ENCODE results near the gene UNCX. TPM values are rescaled to one million over a fixed set of nuclear protein-coding genes. Genes with fewer than 3 reads are reported as not detected.

Gene UNCX
- total RNA-seq, 2 experiments from 2014 or later, result not detected

DNA sequence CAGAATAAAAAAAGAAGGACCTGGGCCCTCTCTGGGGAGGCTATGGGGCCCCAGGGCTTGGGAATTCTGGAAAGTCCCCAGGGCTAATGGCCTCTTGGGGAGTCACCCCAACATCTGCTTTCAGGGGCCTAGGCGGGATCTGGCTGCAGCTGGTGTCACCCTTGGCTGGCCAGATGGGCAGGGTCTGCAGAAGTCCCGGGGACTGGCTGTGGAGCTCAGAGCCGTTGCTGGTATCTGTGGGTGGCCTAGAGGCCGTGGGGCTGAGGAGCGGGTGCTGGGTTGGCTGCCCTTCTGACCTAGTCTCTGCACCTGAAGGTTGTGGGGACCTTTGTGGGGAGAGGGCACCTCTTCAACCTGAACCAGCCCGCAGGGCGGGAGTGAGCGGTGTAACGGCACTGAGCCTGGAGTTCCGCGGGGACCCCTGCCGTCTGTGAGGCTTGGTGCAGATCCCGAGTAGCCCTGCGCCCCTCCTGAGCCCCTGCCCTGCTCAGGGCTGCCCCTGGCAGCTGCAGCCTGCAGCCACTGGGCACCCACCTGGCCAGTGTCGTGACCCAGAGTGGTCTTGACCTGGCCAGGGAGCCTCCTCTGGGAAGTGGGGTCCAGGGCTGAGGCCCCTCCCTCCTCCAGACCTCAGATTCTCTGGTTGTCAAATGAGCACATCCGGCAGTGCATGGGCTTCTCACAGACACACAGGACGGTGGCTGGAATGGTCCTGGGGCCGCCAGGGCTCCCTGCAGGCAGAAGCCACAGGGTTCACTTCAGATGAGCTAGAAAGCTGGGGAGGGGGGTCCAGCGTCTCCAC, 51.5 kb downstream of the UNCX start:
- POLR2A ChIA-PET, result no interaction called here
- DNase-seq (no peak), ATAC-seq (no peak)
- Mint-ChIP-seq H3K27ac (no peak overlapping the region), H3K4me1 (ENCODE audit: low read depth) (no peaks in the 10 kb centered on the region), H3K4me3 (no peak overlapping the region), H3K27me3 (no peaks in the 10 kb centered on the region), H3K9me3 (no peaks in the 10 kb centered on the region), H3K36me3 (ENCODE audit: low read depth) (no peaks in the 10 kb centered on the region)
- TF ChIP-seq, protein P1, sequence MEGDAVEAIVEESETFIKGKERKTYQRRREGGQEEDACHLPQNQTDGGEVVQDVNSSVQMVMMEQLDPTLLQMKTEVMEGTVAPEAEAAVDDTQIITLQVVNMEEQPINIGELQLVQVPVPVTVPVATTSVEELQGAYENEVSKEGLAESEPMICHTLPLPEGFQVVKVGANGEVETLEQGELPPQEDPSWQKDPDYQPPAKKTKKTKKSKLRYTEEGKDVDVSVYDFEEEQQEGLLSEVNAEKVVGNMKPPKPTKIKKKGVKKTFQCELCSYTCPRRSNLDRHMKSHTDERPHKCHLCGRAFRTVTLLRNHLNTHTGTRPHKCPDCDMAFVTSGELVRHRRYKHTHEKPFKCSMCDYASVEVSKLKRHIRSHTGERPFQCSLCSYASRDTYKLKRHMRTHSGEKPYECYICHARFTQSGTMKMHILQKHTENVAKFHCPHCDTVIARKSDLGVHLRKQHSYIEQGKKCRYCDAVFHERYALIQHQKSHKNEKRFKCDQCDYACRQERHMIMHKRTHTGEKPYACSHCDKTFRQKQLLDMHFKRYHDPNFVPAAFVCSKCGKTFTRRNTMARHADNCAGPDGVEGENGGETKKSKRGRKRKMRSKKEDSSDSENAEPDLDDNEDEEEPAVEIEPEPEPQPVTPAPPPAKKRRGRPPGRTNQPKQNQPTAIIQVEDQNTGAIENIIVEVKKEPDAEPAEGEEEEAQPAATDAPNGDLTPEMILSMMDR (IDR thresholded peaks at IDR 0.05), result no peak
- intact Hi-C loops (cut with micrococcal nuclease), result no loop called here
- CTCF ChIA-PET, result no interaction called here

DNA sequence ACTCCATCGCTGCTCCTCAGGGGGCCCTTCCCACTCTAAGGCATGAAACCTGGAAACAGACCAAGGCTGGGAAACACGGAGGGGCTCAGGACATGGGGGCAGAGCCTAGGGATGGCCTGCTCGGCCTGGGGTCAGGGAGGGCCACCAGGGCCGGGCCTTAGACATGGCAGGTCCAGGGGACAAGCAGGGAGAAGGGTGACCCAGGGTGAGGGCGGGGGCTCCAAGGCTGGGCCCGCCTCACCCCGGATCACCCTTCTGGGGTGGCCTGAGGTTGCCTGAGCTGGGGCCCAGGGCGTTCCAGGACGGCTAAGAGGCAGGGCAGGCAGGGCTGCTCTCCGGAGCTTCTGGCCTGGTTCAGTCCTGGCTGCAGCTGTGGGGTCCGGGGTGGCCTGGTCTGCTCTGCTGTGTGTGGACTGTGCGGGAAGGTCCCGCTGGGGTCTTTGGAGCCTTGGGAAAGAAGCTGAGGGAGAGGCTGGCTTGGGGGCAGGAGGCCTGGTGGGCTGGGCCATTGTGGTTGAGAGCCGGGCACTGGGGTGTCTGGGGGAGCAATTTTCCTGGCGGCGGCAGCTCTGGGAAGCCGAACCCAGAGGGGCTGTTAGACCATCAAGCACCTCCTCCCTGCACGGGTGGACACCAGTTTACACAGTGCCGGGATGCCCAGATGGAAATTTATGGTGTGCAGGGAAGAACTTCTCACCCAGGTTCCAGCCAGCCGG, 52.2 kb downstream of the UNCX start:
- POLR2A ChIA-PET, result interaction anchor here (0.6 kb wide), 1 partner anchor 10 kb away, joined by 3 read pairs; no protein-coding TSS in a partner anchor
- H3K9me3 Mint-ChIP-seq, result no peaks in the 10 kb centered on the region

DNA sequence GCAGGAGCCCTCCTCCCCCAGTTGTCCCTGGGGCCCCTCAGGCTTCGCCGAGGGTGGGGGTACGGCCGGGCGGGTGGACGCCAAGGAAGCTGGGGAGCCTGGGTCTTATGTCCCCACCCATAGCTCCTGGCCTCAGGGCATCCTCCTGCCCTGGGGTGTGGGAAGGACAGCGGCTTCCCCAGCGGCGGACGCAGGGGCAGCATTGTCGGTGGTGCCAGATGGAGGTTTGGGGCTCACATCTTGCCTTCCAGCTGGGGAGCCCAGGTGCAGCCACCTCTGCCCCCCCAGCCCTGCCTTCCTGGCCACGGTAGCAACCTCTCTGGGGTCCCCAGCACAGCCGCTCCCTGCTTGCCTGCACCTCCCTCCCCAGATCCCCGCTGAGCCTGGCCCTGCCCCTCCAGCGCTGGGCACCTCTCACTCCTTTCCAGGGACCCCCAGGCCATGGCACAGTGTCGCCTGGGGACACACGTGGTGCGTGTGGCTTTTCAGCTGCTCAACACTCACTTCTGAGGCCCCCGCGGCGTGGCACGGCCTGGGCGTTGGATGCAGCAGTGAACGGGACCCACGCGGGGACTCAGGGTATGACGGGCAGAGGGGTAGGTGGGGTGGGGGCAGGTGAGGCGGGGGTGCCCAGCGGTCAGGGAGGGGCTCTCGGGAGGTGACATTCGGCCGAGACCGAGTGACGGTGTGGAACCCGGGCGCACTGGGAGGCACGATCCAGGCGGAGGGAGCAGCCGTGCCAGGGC, 53.1 kb downstream of the UNCX start:
- H3K27me3 Mint-ChIP-seq, result peaks cover 4% of the 10 kb centered on the region

More for the DNA sequence above, 52.2 kb downstream of the UNCX start:
- DNase-seq, result no peak
- TF ChIP-seq, protein P1 (IDR thresholded peaks at IDR 0.05), result no peak
- Mint-ChIP-seq H3K27ac (no peak overlapping the region), H3K4me3 (no peak overlapping the region), H3K27me3 (peaks cover 3% of the 10 kb centered on the region), H3K4me1 (ENCODE audit: low read depth) (no peaks in the 10 kb centered on the region), H3K36me3 (ENCODE audit: low read depth) (no peaks in the 10 kb centered on the region)
- CTCF ChIA-PET, result no interaction called here
- intact Hi-C loops (cut with micrococcal nuclease), result no loop called here
- no peak for ATAC-seq

More for the DNA sequence above, 53.1 kb downstream of the UNCX start:
- no peaks in the 10 kb centered on the region for H3K4me1 Mint-ChIP-seq (ENCODE audit: low read depth)
- no peak for ATAC-seq
- H3K4me3 Mint-ChIP-seq, result no peak overlapping the region
- DNase-seq, result no peak
- CTCF ChIA-PET, result no interaction called here
- POLR2A ChIA-PET, result interaction anchor here (0.6 kb wide), 1 partner anchor 10 kb away, joined by 3 read pairs; no protein-coding TSS in a partner anchor
- H3K36me3 Mint-ChIP-seq (ENCODE audit: low read depth), result no peaks in the 10 kb centered on the region
- intact Hi-C loops (cut with micrococcal nuclease), result no loop called here
- H3K9me3 Mint-ChIP-seq, result no peaks in the 10 kb centered on the region
- TF ChIP-seq, protein P1 (IDR thresholded peaks at IDR 0.05), result no peak
- no peak overlapping the region for H3K27ac Mint-ChIP-seq

Other genes with a start within 250 kb of the UNCX start
- not detected for gene CYP2W1, start 249.7 kb upstream of the UNCX start, total RNA-seq
- 1 to 10 TPM; 5.6 to 8.5 TPM for gene GPR146, start 188.3 kb upstream of the UNCX start, total RNA-seq
- gene GPER1, start 144.8 kb upstream of the UNCX start, total RNA-seq, result under 1 TPM; 0.16 to 0.18 TPM
- gene ZFAND2A, start 72.7 kb upstream of the UNCX start, total RNA-seq, result 10 to 100 TPM; 22.1 to 23.5 TPM
- 1 to 10 TPM; 3.0 to 4.2 TPM for gene MICALL2, start 226.6 kb downstream of the UNCX start, total RNA-seq

All from activated CD8-positive, alpha-beta T cell treated with anti-CD3 and anti-CD28 coated beads for 36 hours (primary cell).